COLO829 (cell line): ENCODE data around the gene SERPING1.

ENCODE experiments used
- DNase-seq: peaks from one replicate; pipeline ENCODE4 v3.0.0; 2012; ENCODE audit warnings: low spot score

The SERPING1 gene

GRCh38 chr11:57597916-57598830 lies 688 bp downstream of the SERPING1 start:
- DNase-seq: no peak

DNA sequence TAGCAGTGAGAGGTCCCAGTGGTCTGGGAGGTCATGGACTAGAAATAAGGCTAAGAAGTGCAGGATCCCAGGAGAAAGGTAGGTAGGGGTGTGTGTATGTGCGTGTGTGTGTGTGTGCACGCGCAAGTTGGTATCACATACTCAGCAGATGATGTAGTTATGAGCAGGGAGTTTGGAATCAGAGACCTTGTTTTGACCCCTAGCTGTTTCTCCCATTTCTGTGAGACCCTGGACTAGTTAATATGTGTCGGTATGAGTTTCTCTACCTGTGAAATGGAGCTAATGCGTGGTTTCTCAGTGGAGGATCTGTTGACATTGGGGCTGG lies 1.3 kb downstream of the SERPING1 start:
- DNase-seq: no peak

DNA sequence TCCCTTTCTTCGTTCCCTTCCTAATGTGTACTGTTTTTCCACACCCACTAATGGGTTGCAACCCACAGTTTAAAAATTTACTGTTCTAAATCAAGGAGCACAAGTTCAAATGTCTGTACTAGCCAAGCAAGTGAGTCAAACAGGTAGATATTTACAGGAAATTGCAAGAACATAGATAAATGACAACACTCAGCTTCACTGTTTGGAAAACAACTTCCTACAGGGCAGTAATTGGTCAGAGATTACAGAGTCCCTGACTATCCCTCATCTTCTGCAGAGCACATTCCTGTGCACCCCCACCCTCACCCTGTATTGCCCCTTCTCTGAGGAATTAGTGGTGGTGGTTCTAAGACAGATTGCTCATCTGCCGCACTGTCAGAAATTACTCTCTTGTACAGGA lies 1.9 kb downstream of the SERPING1 start:
- DNase-seq: no peak

DNA sequence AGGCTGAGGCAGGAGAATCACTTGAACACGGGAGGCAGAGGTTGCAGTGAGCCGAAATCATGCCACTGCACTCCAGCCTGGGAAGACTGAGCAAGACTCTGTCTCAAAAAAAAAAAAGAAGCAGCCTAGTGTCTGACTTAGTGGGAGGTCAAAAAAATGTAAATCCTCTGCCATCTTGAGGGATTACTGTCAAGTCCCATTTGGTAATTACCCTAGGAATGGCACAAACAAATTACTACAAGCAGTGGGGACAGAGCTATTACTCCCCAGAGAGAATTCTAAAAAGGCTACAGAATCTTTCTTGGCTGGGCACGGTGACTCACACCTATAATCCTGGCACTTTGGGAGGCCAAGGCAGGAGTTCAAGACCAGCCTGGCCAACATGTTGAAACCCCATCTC lies 3.8 kb downstream of the SERPING1 start:
- DNase-seq: no peak

GRCh38 chr11:57604296-57605027 lies 7.0 kb downstream of the SERPING1 start:
- DNase-seq: no peak

GRCh38 chr11:57605028-57605420 lies 7.5 kb downstream of the SERPING1 start:
- no peak for DNase-seq

GRCh38 chr11:57610170-57610569 lies 12.7 kb downstream of the SERPING1 start:
- no peak for DNase-seq

- DNase-seq: no peak
Observed at GRCh38 chr11:57614234-57614772, 16.8 kb downstream of the SERPING1 start.

DNA sequence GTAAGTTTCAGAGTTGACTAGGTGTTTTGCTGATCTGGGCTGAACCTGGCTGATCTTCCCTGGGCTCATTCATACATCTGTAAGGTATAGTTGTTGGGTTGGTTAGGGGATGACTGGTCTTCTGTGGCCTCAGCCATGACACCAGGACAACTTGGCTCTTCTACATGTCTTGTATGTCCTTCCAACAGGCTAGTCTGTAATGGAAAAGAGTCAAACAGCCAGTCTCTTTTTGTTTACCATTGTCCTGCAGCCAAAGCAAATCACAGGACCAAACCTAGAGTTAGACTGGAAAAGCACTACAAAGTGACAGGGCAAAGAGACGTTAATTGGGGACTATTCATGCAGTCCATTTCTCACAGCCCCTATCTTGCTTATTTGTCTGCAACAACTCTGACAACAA lies 17.8 kb downstream of the SERPING1 start:
- no peak for DNase-seq

DNA sequence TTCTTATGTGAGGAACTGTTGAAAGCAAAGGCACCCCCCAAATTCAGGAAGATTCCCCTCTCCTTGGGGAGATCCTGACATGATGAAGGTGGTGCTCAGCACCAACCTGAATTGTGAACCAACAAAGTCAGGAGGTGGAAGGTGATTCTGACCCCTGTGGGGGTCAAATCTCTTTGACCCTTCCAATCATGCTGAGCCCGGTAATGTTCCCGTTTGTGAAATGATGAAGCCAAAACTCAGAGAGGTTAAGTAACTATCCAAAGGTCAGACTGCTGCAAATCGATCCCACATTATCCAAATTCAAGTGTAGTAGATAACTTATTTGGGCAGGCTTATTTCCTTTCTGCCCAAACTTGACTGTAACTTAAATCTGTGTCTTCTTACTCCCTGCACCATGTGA lies 19.1 kb downstream of the SERPING1 start:
- no peak for DNase-seq

- no peak for DNase-seq
Observed at GRCh38 chr11:57618438-57618837, 21.0 kb downstream of the SERPING1 start.

DNA sequence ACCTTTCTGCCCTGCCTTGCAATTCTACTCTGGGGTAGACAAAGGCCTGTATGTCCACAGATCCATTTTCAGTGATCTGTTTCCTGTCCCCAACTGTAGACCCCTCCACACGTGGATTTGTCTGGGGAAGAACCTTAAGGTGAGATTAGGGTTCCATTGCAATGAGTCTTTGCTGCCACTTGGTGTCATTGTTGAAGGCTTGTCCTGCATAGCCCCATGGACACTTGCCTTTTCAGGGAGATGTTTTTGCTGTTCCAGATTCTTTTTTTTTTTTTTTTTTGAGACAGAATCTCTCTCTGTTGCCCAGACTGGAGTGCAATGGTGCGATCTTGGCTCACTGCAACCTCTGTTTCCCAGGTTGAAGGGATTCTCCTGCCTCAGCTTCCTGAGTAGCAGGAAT lies 21.8 kb downstream of the SERPING1 start:
- no peak for DNase-seq

DNA sequence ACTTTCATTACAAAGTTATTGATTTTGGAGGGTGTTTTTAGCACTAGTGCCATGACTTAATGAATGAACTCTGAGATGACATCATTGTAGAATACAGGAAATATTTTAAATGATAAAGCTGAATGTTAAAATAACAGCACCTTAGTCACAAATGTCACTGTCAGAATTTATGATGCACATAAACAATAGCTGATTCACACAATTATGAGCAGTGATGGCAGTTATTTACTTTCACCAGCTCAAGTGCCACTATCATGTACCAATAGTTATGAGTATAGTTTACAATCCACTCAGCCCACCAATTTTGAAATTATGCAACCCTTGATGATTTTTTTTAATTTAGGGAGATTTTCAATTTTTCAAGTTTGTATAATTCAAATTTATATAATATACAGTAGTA lies 23.0 kb downstream of the SERPING1 start:
- no peak for DNase-seq

GRCh38 chr11:57622263-57622662 lies 24.8 kb downstream of the SERPING1 start:
- no peak for DNase-seq

DNA sequence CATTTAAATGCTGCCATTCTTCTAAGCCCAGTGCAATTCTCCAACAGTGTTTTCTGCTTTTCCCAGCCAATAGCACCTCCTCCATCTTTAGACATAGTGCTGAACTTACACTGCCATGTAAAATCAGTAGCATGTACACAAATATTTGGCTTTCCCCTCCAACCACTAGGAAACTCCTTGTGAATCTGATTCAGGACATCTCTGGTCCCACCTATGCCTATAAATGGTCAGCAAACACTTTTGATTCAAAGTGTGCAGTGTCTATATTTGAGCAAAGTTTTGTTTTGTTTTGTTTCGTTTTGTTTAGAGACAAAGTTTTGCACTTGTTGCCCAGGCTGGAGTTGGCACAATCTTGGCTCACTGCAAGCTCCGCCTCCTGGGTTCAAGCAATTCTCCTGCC lies 27.4 kb downstream of the SERPING1 start:
- DNase-seq: no peak

GRCh38 chr11:57626895-57627294 lies 29.4 kb downstream of the SERPING1 start:
- no peak for DNase-seq

GRCh38 chr11:57630171-57630570 lies 32.7 kb downstream of the SERPING1 start:
- no peak for DNase-seq

- no peak for DNase-seq
Observed at GRCh38 chr11:57632116-57632515, 34.6 kb downstream of the SERPING1 start.

DNA sequence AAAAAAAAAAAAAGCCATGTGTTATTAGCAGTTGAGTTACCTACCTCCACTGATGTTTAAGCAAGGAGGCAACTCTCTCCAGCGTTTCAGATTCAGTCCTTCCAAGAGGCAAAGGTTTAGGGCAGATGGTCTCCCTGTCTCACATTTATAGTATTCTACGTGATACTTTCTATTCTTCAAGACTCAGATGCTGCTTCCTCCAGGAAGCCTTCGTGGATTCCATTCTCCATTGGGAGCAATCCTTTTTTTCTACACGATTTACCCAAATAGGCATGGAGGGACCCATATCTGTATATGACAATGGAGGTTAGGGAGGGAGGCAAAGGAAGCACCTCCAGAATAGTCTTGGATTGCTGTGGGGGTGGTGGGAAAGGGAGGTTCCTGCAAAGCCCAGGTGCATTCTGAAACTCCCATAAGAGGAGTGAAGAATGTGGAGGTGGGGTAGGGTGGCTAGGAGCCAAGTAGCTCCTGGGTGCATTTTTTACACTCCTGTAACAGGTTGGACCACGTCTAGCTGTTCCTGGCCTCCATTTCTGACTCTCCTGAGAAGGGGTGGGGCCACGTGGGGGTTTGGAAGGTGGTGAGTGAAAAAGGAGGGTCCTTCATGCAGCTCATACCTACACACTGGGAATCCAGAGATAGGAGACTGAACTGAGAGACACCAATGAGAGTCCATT lies 36.0 kb downstream of the SERPING1 start:
- no peak for DNase-seq

- no peak for DNase-seq
Observed at GRCh38 chr11:57634311-57634710, 36.8 kb downstream of the SERPING1 start.

DNA sequence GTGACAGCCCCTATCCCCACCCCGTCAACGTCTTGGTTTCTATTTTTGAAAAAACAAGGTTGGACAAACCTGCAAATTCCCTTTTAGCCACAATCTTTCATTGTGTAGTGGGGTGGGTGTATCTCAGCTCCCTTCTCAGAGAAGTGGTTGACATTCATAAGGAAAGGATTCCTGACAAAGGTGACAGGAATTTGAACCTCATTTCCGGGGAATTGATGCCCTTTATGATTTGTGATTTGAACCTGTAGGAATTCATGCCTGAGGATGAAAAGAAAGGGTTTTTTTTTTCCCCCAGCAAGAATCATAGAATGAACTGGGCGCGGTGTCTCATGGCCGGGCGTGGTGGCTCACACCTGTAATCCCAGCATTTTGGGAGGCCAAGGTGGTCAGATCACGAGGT lies 37.8 kb downstream of the SERPING1 start:
- no peak for DNase-seq

GRCh38 chr11:57637626-57638004 lies 40.1 kb downstream of the SERPING1 start:
- no peak for DNase-seq
